HFFc6 (cell line): ENCODE data around the gene PIP. TPM values are rescaled to one million over a fixed set of nuclear protein-coding genes. Genes with fewer than 3 reads are reported as not detected.
"Not testable (repeated sequence)": the region's sequence is repeated elsewhere in the genome, so short reads cannot be mapped to it uniquely, and the experiment has no call there.

ENCODE experiments used
- DNase-seq: peaks from one replicate; pipeline ENCODE4 v3.0.0-alpha.2; 2018
- H3K27ac Mint-ChIP-seq: 2 replicates; pipeline ENCODE4 v1.8.0; 2020; ENCODE audit warnings: mild to moderate bottlenecking, mixed read lengths
- H3K27me3 Mint-ChIP-seq: 2 replicates; pipeline ENCODE4 v1.8.0; 2021; ENCODE audit warnings: mild to moderate bottlenecking, moderate library complexity, mixed read lengths; ENCODE audit not compliant: insufficient read depth
- H3K36me3 Mint-ChIP-seq: 2 replicates; pipeline ENCODE4 v1.8.0; 2021; ENCODE audit warnings: low read depth, mixed read lengths
- H3K4me1 Mint-ChIP-seq: 2 replicates; pipeline ENCODE4 v1.8.0; 2020; ENCODE audit warnings: low read depth, mixed read lengths
- H3K4me3 Mint-ChIP-seq: 2 replicates; pipeline ENCODE4 v1.8.0; 2020; ENCODE audit warnings: mild to moderate bottlenecking, moderate library complexity, mixed read lengths
- H3K9me3 Mint-ChIP-seq: 2 replicates; pipeline ENCODE4 v1.8.0; 2020; ENCODE audit warnings: mild to moderate bottlenecking, mixed read lengths
- total RNA-seq, 6 experiments: library from RNA; stranded (reverse); fragmentation: NEBNext Ultra II Directional; extraction: Animal tissue kit (Norgen Biotek cat#: 25700); gene quantifications; 2 replicates in 1 of 6; 3 replicates in 5 of 6; pipeline ENCODE4 v1.2.3, GENCODE V29; 2021
- TF ChIP-seq, protein P1 (sequence below): fragments of 200-600 bp; sonication (generic); IDR thresholded peaks from 2 replicates; pipeline ENCODE4 v1.5.0; 2021; ENCODE audit warnings: antibody characterized with exemption, mild to moderate bottlenecking

The PIP gene
- total RNA-seq, 6 experiments from 2014 or later: not detected

DNA sequence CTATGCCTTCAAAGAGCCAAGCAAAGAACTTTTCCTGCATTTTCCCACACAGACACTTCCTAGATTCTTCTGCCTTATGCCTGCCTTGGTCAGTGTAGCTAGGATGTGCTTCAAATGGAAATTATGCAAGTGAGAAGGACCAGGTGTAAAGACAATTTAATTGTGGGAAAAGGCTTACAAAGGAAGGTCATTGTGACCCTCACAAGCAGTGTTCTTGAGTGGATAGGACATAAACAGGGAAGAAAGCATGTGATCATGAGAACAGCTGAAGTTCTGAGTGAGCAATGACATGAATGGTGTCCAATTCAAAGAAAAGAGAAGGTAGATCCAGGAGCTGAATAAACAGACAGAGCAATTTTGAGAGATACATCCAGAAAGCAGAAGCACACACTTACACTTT lies 1.3 kb upstream of the PIP start:
- H3K9me3 Mint-ChIP-seq: peaks cover 18% of the 10 kb centered on the region
- TF ChIP-seq, protein P1, sequence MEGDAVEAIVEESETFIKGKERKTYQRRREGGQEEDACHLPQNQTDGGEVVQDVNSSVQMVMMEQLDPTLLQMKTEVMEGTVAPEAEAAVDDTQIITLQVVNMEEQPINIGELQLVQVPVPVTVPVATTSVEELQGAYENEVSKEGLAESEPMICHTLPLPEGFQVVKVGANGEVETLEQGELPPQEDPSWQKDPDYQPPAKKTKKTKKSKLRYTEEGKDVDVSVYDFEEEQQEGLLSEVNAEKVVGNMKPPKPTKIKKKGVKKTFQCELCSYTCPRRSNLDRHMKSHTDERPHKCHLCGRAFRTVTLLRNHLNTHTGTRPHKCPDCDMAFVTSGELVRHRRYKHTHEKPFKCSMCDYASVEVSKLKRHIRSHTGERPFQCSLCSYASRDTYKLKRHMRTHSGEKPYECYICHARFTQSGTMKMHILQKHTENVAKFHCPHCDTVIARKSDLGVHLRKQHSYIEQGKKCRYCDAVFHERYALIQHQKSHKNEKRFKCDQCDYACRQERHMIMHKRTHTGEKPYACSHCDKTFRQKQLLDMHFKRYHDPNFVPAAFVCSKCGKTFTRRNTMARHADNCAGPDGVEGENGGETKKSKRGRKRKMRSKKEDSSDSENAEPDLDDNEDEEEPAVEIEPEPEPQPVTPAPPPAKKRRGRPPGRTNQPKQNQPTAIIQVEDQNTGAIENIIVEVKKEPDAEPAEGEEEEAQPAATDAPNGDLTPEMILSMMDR: no peak
- H3K36me3 Mint-ChIP-seq: no peaks in the 10 kb centered on the region; the same call in 1 of the 2 replicates
- no peaks in the 10 kb centered on the region; the same call in 1 of the 2 replicates for H3K27me3 Mint-ChIP-seq
- no peak overlapping the region for H3K27ac Mint-ChIP-seq
- DNase-seq: no peak
- no peaks in the 10 kb centered on the region for H3K4me1 Mint-ChIP-seq
- no peak overlapping the region for H3K4me3 Mint-ChIP-seq

DNA sequence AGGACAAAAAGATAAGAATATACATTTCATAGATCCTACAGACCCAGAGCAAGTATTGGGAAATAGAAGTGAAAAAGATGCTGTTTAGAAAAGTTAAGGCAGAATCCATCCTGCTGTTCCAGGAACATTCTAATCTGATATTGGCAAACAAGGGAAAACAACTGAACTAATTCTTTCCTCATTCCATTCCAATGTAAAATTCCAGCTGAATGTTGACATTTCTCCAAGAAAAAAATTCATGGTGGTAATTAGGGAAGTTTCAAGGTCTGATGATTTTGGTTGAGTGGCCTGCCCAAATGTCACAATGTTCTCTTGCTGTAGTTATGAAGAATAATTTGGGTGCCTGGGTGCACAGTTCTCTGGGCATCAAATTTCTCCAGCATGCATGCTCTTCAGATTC lies 15.2 kb downstream of the PIP start:
- Mint-ChIP-seq H3K27ac (no peak overlapping the region), H3K4me3 (no peak overlapping the region), H3K27me3 (no peaks in the 10 kb centered on the region; the same call in 1 of the 2 replicates), H3K4me1 (no peaks in the 10 kb centered on the region), H3K9me3 (peaks cover 20% of the 10 kb centered on the region), H3K36me3 (no peaks in the 10 kb centered on the region)
- TF ChIP-seq, protein P1: no peak
- no peak for DNase-seq

DNA sequence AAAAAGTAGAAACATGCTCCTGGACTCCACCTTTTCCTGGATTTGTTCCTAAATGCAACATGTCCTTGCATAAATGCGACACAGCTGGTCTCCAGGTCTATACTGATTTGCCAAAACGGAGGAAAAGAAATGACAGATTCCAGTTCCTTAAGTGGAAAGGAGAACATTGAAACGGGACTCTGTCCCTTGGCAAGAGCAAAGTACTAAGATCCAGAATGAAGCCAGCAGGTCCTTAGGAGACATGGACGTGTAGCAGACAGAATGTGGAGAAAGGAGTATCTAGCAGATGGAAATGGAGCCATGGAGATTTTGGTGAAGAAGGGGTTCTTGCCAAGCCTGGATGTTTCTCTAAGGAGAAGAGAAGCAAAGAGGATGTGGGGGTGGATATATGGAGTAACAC lies 16.2 kb downstream of the PIP start:
- no peak for DNase-seq
- H3K27ac Mint-ChIP-seq: no peak overlapping the region
- H3K36me3 Mint-ChIP-seq: no peaks in the 10 kb centered on the region
- no peaks in the 10 kb centered on the region; the same call in 1 of the 2 replicates for H3K27me3 Mint-ChIP-seq
- TF ChIP-seq, protein P1: no peak
- H3K4me3 Mint-ChIP-seq: no peak overlapping the region
- H3K4me1 Mint-ChIP-seq: no peaks in the 10 kb centered on the region
- H3K9me3 Mint-ChIP-seq: peaks cover 20% of the 10 kb centered on the region

DNA sequence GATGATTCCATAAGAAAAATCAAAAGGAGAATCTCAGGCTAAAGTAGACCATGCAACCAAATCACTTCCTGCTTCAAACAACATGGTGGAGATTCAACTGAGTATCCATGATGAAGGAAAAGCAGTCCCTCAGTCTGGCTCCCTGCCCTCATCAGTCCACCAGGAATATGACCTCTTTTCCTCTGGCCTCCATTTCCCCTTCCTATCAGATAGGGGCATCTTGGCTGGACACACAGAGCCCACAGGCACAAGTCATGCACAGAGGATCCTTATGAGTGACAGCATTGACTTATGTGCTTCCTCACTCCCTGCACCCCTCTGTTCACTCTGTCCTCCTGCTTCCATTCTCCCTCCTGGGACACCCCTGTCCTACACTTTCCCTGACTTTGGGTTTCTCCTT lies 16.8 kb downstream of the PIP start:
- Mint-ChIP-seq H3K27me3 (no peaks in the 10 kb centered on the region; the same call in 1 of the 2 replicates), H3K27ac (no peak overlapping the region), H3K4me1 (no peaks in the 10 kb centered on the region), H3K36me3 (no peaks in the 10 kb centered on the region), H3K9me3 (peaks cover 23% of the 10 kb centered on the region), H3K4me3 (no peak overlapping the region)
- TF ChIP-seq, protein P1: no peak
- DNase-seq: no peak

DNA sequence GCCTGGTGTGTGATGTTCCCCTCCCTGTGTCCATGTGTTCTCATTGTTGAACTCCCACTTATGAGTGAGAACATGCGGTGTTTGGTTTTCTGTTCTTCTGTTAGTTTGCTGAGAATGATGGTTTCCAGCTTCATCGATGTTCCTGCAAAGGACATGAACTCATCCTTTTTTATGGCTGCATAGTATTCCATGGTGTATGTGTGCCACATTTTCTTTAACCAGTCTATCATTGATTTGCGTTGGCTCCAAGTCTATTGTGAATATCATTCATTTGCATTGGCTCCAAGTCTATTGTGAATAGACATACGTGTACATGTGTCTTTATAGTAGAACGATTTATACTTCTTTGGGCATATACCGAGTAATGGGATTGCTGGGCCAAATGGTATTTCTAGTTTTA lies 18.8 kb downstream of the PIP start:
- H3K9me3 Mint-ChIP-seq: peaks cover 21% of the 10 kb centered on the region

DNA sequence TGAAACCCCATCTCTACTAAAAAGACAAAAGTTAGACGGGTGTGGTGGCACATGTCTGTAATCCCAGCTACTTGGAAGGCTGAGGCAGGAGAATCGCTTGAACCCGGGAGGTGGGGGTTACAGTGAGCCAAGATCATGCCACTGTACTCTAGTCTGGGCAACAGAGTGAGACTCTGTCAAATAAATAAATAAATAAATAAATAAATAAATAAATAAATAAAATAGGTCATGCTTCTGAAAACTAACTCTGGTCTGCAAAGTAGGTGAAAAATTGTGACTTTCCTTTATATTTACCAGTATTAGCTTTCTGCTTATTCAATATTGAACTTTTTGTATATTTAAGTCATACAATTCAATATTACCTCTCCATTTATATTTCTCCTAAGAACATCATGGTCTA lies 26.7 kb downstream of the PIP start:
- H3K4me1 Mint-ChIP-seq, H3K27me3 Mint-ChIP-seq, H3K36me3 Mint-ChIP-seq, H3K9me3 Mint-ChIP-seq, H3K4me3 Mint-ChIP-seq, DNase-seq, H3K27ac Mint-ChIP-seq: not testable (repeated sequence)

More for the DNA sequence above, 18.8 kb downstream of the PIP start:
- H3K4me3 Mint-ChIP-seq, H3K27me3 Mint-ChIP-seq, H3K36me3 Mint-ChIP-seq, DNase-seq, H3K4me1 Mint-ChIP-seq, H3K27ac Mint-ChIP-seq: not testable (repeated sequence)

DNA sequence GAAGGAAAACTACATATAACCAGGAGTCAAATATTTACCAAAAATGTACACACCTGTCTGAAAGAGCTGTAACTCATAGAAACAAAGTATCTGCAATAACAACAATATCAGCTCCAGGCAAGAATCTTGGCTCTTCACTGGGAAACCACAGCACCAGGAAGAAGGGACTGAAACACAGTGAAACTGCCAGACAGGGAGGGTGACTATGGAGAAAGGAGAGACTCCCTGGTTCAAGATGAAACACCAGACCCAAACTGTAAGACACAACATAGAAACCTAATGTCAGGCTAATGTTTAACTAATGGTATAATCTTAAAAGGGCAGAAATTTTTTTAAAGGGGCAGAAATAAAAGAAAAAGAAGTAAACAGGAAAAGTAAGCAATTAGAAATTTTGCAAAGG lies 39.8 kb downstream of the PIP start:
- DNase-seq: no peak
- H3K36me3 Mint-ChIP-seq: no peaks in the 10 kb centered on the region
- H3K4me3 Mint-ChIP-seq: no peak overlapping the region
- H3K27me3 Mint-ChIP-seq: no peaks in the 10 kb centered on the region; the same call in 1 of the 2 replicates
- TF ChIP-seq, protein P1: no peak
- H3K4me1 Mint-ChIP-seq: no peaks in the 10 kb centered on the region
- no peak overlapping the region for H3K27ac Mint-ChIP-seq
- peaks cover 17% of the 10 kb centered on the region for H3K9me3 Mint-ChIP-seq
